B cell (primary cell): ENCODE data around the gene ONECUT1.

ENCODE experiments used
- CTCF ChIP-seq: fragments of 200-600 bp; IDR thresholded peaks from one replicate; pipeline ENCODE4 v1.8.0; 2022; ENCODE audit warnings: antibody characterized with exemption, mild to moderate bottlenecking
- EZH2 ChIP-seq: IDR thresholded peaks from 2 replicates; pipeline ENCODE4 v1.6.1; 2012; ENCODE audit warnings: borderline replicate concordance, low read depth, mild to moderate bottlenecking, moderate library complexity, low read length; ENCODE audit not compliant: insufficient read depth, poor library complexity, severe bottlenecking

GRCh38 chr15:52764731-52765130 is 25.4 kb downstream of the ONECUT1 start:
- TF ChIP-seq EZH2, result no peak
- no peak for TF ChIP-seq CTCF
